Measurements from ENCODE around the gene PRL. TPM values are rescaled to one million over a fixed set of nuclear protein-coding genes. Genes with fewer than 3 reads are reported as not detected.

PRL gene
- total RNA-seq (not detected), polyA plus RNA-seq (not detected)
- long read RNA-seq, donor 1, result 0 reads
- long read RNA-seq, donor 2, result 0 reads
- long read RNA-seq, donor 3, result 0 reads

DNA sequence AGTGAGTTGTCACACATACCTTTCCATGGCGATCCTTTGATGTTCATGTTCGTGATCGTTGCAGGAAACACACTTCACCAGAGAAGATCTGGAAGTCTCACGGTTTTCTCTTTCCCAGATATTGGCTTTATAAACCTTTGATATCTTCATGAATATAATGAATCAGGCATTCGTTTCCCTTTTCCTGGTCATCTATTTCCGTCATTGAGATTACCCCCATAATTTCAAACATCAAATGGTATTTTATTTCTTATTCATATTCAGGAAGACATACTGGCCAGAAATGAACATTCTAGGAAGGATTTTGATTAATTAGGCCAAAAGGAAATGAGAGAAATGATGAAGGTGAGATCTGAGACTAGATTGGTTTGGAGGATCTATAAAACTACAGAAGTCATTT lies at the start of gene PRL:
Gene PRL (minus strand): TSS at position 101 of the 400 bp plus-strand sequence. CDS start 54 bp downstream, at position 47.
- H3K27ac ChIP-seq, result no peak within 1 kb of the TSS
- no peak within 1 kb of the TSS for H3K4me3 ChIP-seq
- no peaks in the 10 kb centered on the region for H3K4me1 ChIP-seq
- DNase-seq (no peak), ATAC-seq (no peak)
- 85 to 90% (median 90%) methylated on average over 6 of the region's 6 CpGs for WGBS, 4 donors
- no peaks in the 10 kb centered on the region for H3K9me3 ChIP-seq
- TF ChIP-seq, protein P1, sequence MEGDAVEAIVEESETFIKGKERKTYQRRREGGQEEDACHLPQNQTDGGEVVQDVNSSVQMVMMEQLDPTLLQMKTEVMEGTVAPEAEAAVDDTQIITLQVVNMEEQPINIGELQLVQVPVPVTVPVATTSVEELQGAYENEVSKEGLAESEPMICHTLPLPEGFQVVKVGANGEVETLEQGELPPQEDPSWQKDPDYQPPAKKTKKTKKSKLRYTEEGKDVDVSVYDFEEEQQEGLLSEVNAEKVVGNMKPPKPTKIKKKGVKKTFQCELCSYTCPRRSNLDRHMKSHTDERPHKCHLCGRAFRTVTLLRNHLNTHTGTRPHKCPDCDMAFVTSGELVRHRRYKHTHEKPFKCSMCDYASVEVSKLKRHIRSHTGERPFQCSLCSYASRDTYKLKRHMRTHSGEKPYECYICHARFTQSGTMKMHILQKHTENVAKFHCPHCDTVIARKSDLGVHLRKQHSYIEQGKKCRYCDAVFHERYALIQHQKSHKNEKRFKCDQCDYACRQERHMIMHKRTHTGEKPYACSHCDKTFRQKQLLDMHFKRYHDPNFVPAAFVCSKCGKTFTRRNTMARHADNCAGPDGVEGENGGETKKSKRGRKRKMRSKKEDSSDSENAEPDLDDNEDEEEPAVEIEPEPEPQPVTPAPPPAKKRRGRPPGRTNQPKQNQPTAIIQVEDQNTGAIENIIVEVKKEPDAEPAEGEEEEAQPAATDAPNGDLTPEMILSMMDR (IDR thresholded peaks at IDR 0.05), result no peak
- no peak for TF ChIP-seq POLR2A (IDR thresholded peaks at IDR 0.05)
- H3K36me3 ChIP-seq, result no peaks in the 10 kb centered on the region
- H3K27me3 ChIP-seq, result no peaks in the 10 kb centered on the region
- intact Hi-C loops (cut with DNase I), result no loop called here

DNA sequence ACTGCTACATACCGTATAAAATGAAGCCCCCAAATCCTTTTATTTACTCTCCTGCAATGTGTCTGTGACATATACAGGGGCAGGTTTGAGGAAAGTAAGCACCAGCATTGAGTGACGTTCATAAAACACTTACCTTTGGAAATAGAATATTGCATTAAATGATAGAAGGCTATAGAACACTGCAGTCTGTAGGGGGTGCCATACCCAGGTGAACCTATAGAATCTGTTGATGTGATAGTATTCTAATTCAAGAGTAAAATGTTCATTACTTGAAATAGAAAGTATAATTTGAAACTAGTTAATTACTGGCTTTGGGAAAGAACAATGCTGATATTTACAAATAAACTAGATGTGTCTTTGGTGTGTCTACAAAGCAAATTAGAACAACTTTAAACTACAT lies 47.0 kb upstream of the PRL start:
- Histone ChIP-seq H3K27me3 (no peaks in the 10 kb centered on the region), H3K4me1 (no peaks in the 10 kb centered on the region), H3K9me3 (peaks cover 0 to 4% (median 0%) of the 10 kb centered on the region in 12 donors), H3K4me3 (no peak overlapping the region), H3K27ac (no peak overlapping the region), H3K36me3 (no peaks in the 10 kb centered on the region)
- WGBS, 4 donors, result 96 to 98% (median 97%) methylated on average over 2 of the region's 2 CpGs
- intact Hi-C loops (cut with DNase I), result no loop called here
- DNase-seq, result no peak
- no peak for TF ChIP-seq POLR2A (IDR thresholded peaks at IDR 0.05)
- no peak for ATAC-seq

DNA sequence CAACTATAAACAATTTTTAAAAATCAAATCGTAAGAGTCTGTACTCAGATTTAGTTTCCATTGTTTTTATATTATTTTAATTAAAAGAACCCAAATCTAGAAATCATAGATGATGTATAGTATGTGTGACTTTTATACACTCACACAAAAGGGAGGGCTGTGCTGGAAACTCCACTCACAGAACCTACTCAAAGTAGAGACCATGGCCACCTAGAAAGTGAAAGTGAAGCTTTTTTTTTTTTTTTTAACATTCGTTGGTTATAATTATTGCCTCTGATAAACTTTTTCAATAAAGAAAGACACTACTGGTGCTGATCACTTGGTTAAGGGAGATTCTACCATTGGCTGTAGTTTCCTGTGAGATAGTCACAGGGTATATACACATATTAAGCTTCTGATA lies 37.9 kb upstream of the PRL start:
- H3K9me3 ChIP-seq, result no peaks in the 10 kb centered on the region
- DNase-seq (no peak), ATAC-seq (no peak)
- no peak overlapping the region for H3K27ac ChIP-seq
- intact Hi-C loops (cut with DNase I), result no loop called here
- no peak overlapping the region for H3K4me3 ChIP-seq
- H3K36me3 ChIP-seq, result no peaks in the 10 kb centered on the region
- TF ChIP-seq POLR2A (IDR thresholded peaks at IDR 0.05), result no peak
- TF ChIP-seq, protein P1 (IDR thresholded peaks at IDR 0.05), result no peak
- 61 to 78% (median 63%) methylated on average over 2 of the region's 2 CpGs for WGBS, 4 donors
- no peaks in the 10 kb centered on the region for H3K4me1 ChIP-seq
- H3K27me3 ChIP-seq, result no peaks in the 10 kb centered on the region

DNA sequence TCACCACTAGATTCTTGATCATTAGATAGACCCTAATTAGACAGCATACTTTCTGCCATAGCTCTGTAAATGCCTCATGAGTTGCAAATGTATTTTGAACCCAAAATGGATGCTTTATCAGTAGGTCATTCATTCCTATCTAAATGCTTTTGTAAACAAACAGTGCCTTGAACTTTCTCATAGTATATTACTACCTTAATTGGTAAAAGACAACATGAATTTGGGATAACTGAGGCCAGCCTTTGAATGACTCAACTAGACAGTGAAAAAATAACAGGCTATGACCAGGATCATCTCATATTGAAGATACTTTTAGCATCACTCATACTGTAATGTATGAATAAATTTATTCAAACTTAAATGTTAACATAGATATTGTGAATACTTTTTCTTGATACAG lies 37.0 kb upstream of the PRL start:
- ATAC-seq (no peak), DNase-seq (no peak)
- Histone ChIP-seq H3K36me3 (no peaks in the 10 kb centered on the region), H3K27ac (no peak overlapping the region), H3K27me3 (no peaks in the 10 kb centered on the region), H3K9me3 (no peaks in the 10 kb centered on the region), H3K4me3 (no peak overlapping the region), H3K4me1 (no peaks in the 10 kb centered on the region)
- intact Hi-C loops (cut with DNase I), result no loop called here
- TF ChIP-seq, protein P1 (IDR thresholded peaks at IDR 0.05), result no peak
- TF ChIP-seq POLR2A (IDR thresholded peaks at IDR 0.05), result no peak

DNA sequence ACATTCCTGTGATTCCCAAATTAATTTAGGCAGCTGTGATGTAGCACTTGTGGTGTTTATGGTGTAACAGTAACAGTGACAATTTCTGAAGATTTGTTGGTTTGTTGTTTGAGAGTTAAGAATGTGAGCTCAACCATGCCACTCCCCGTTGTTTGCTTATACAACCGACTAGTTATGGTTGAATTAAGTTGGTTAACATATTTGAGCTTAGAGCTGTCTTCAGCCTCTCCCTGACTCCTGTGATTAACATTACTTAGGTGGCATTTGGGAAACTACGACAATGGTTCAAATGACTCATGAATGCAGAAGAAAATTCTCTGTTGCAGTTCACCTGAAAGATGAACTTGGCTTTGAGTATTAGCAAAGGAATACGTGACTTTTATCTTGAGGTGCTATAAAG lies 35.9 kb upstream of the PRL start:
- TF ChIP-seq, protein P1 (IDR thresholded peaks at IDR 0.05), result no peak
- no peak for TF ChIP-seq POLR2A (IDR thresholded peaks at IDR 0.05)
- 79 to 92% (median 88%) methylated on average over 4 of the region's 4 CpGs for WGBS, 4 donors
- H3K9me3 ChIP-seq, result no peaks in the 10 kb centered on the region
- no peak overlapping the region for H3K4me3 ChIP-seq
- H3K27ac ChIP-seq, result no peak overlapping the region
- no peaks in the 10 kb centered on the region for H3K36me3 ChIP-seq
- ATAC-seq (no peak), DNase-seq (no peak)
- no peaks in the 10 kb centered on the region for H3K27me3 ChIP-seq
- no peaks in the 10 kb centered on the region for H3K4me1 ChIP-seq
- intact Hi-C loops (cut with DNase I), result no loop called here

Data from heart left ventricle (tissue), 16 donors.